Neuron (in vitro differentiated cells): ENCODE data around the gene CAPN5.

Experiments
- H2AFZ ChIP-seq: one replicate; pipeline ENCODE4 v1.6.1; 2013; ENCODE audit warnings: low read depth, mild to moderate bottlenecking, inconsistent platforms, low read length, moderate library complexity
- H3K27me3 ChIP-seq: one replicate; pipeline ENCODE4 v1.6.1; 2013; ENCODE audit warnings: low read length; ENCODE audit not compliant: insufficient read depth
- H3K36me3 ChIP-seq: one replicate; pipeline ENCODE4 v1.6.1; 2013; ENCODE audit warnings: low read length; ENCODE audit not compliant: insufficient read depth
- H3K4me1 ChIP-seq: one replicate; pipeline ENCODE4 v1.6.1; 2013; ENCODE audit warnings: low read length; ENCODE audit not compliant: insufficient read depth
- H3K4me3 ChIP-seq: 2 replicates; pipeline ENCODE4 v1.5.1; 2013; ENCODE audit warnings: mild to moderate bottlenecking, low read length, moderate library complexity
- H3K9me3 ChIP-seq: one replicate; pipeline ENCODE4 v1.6.1; 2013; ENCODE audit warnings: low read length

CAPN5 gene

GRCh38 chr11:77159219-77159936 is 92.6 kb downstream of the CAPN5 start:
- no peaks in the 10 kb centered on the region for H3K4me1 ChIP-seq
- no peak overlapping the region for H3K4me3 ChIP-seq
- H3K36me3 ChIP-seq = no peaks in the 10 kb centered on the region
- H3K27me3 ChIP-seq = peaks cover 4% of the 10 kb centered on the region
- peaks cover 2% of the 10 kb centered on the region for H3K9me3 ChIP-seq
- no peak overlapping the region for H2AFZ ChIP-seq

GRCh38 chr11:77159937-77160495 is 93.2 kb downstream of the CAPN5 start:
- Histone ChIP-seq H3K4me3 (no peak overlapping the region), H2AFZ (no peak overlapping the region), H3K36me3 (no peaks in the 10 kb centered on the region), H3K27me3 (peaks cover 4% of the 10 kb centered on the region), H3K4me1 (no peaks in the 10 kb centered on the region), H3K9me3 (peaks cover 2% of the 10 kb centered on the region)

GRCh38 chr11:77163271-77163670 is 96.5 kb downstream of the CAPN5 start:
- Histone ChIP-seq H3K9me3 (peaks cover 2% of the 10 kb centered on the region), H3K4me1 (no peaks in the 10 kb centered on the region)

GRCh38 chr11:77165066-77165465 is 98.3 kb downstream of the CAPN5 start:
- H3K4me1 ChIP-seq = no peaks in the 10 kb centered on the region
- H3K4me3 ChIP-seq = no peak overlapping the region
- H3K9me3 ChIP-seq = peaks cover 2% of the 10 kb centered on the region
- H3K36me3 ChIP-seq = no peaks in the 10 kb centered on the region
- no peak overlapping the region for H2AFZ ChIP-seq
- peaks cover 4% of the 10 kb centered on the region for H3K27me3 ChIP-seq

More at GRCh38 chr11:77163271-77163670, 96.5 kb downstream of the CAPN5 start:
- H3K4me3 ChIP-seq = no peak overlapping the region
- no peaks in the 10 kb centered on the region for H3K36me3 ChIP-seq
- H2AFZ ChIP-seq = no peak overlapping the region
- H3K27me3 ChIP-seq = peaks cover 4% of the 10 kb centered on the region

- Histone ChIP-seq H3K9me3 (peaks cover 2% of the 10 kb centered on the region), H3K4me3 (no peak overlapping the region), H3K36me3 (no peaks in the 10 kb centered on the region), H2AFZ (no peak overlapping the region), H3K4me1 (no peaks in the 10 kb centered on the region), H3K27me3 (peaks cover 3% of the 10 kb centered on the region)
These were observed 99.2 kb downstream of the CAPN5 start for GRCh38 chr11:77166021-77166420.

GRCh38 chr11:77167111-77167626 is 100.4 kb downstream of the CAPN5 start:
- H3K4me3 ChIP-seq = no peak overlapping the region
- no peaks in the 10 kb centered on the region for H3K36me3 ChIP-seq
- peaks cover 7% of the 10 kb centered on the region for H3K4me1 ChIP-seq
- H3K27me3 ChIP-seq = no peaks in the 10 kb centered on the region
- H3K9me3 ChIP-seq = no peaks in the 10 kb centered on the region
- no peak overlapping the region for H2AFZ ChIP-seq

- Histone ChIP-seq H3K36me3 (no peaks in the 10 kb centered on the region), H2AFZ (no peak overlapping the region), H3K27me3 (no peaks in the 10 kb centered on the region), H3K4me3 (no peak overlapping the region), H3K4me1 (peaks cover 12% of the 10 kb centered on the region), H3K9me3 (no peaks in the 10 kb centered on the region)
These were observed 101.0 kb downstream of the CAPN5 start for GRCh38 chr11:77167791-77168190.

- no peaks in the 10 kb centered on the region for H3K36me3 ChIP-seq
- no peak overlapping the region for H2AFZ ChIP-seq
- no peaks in the 10 kb centered on the region for H3K27me3 ChIP-seq
- no peaks in the 10 kb centered on the region for H3K9me3 ChIP-seq
- H3K4me3 ChIP-seq = no peak overlapping the region
- peaks cover 22% of the 10 kb centered on the region for H3K4me1 ChIP-seq
These were observed 103.3 kb downstream of the CAPN5 start for GRCh38 chr11:77170107-77170506.

- H3K4me3 ChIP-seq = no peak overlapping the region
- no peaks in the 10 kb centered on the region for H3K36me3 ChIP-seq
- no peaks in the 10 kb centered on the region for H3K9me3 ChIP-seq
These were observed 104.5 kb downstream of the CAPN5 start for GRCh38 chr11:77171254-77171653.

GRCh38 chr11:77171885-77172665 is 105.3 kb downstream of the CAPN5 start:
- H3K9me3 ChIP-seq = no peaks in the 10 kb centered on the region
- peak overlapping the region; percentile 65 for H2AFZ ChIP-seq
- no peaks in the 10 kb centered on the region for H3K27me3 ChIP-seq
- H3K4me1 ChIP-seq = peaks cover 32% of the 10 kb centered on the region
- no peak overlapping the region for H3K4me3 ChIP-seq
- H3K36me3 ChIP-seq = no peaks in the 10 kb centered on the region

More at GRCh38 chr11:77171254-77171653, 104.5 kb downstream of the CAPN5 start:
- H2AFZ ChIP-seq = peak overlapping the region; percentile 65
- no peaks in the 10 kb centered on the region for H3K27me3 ChIP-seq
- H3K4me1 ChIP-seq = peaks cover 32% of the 10 kb centered on the region

GRCh38 chr11:77172666-77172982 is 105.9 kb downstream of the CAPN5 start:
- H3K27me3 ChIP-seq = no peaks in the 10 kb centered on the region
- no peaks in the 10 kb centered on the region for H3K36me3 ChIP-seq
- H3K9me3 ChIP-seq = no peaks in the 10 kb centered on the region
- peaks cover 32% of the 10 kb centered on the region for H3K4me1 ChIP-seq
- no peak overlapping the region for H2AFZ ChIP-seq
- H3K4me3 ChIP-seq = no peak overlapping the region

GRCh38 chr11:77173494-77173893 is 106.7 kb downstream of the CAPN5 start:
- peaks cover 32% of the 10 kb centered on the region for H3K4me1 ChIP-seq
- no peak overlapping the region for H2AFZ ChIP-seq
- no peaks in the 10 kb centered on the region for H3K9me3 ChIP-seq
- H3K36me3 ChIP-seq = no peaks in the 10 kb centered on the region
- H3K27me3 ChIP-seq = no peaks in the 10 kb centered on the region
- no peak overlapping the region for H3K4me3 ChIP-seq

GRCh38 chr11:77174559-77174958 is 107.8 kb downstream of the CAPN5 start:
- H3K36me3 ChIP-seq = no peaks in the 10 kb centered on the region
- H2AFZ ChIP-seq = no peak overlapping the region
- H3K27me3 ChIP-seq = no peaks in the 10 kb centered on the region
- H3K4me3 ChIP-seq = no peak overlapping the region
- no peaks in the 10 kb centered on the region for H3K9me3 ChIP-seq
- peaks cover 32% of the 10 kb centered on the region for H3K4me1 ChIP-seq
